ENCODE data around the gene ART5.

Gene ART5

DNA sequence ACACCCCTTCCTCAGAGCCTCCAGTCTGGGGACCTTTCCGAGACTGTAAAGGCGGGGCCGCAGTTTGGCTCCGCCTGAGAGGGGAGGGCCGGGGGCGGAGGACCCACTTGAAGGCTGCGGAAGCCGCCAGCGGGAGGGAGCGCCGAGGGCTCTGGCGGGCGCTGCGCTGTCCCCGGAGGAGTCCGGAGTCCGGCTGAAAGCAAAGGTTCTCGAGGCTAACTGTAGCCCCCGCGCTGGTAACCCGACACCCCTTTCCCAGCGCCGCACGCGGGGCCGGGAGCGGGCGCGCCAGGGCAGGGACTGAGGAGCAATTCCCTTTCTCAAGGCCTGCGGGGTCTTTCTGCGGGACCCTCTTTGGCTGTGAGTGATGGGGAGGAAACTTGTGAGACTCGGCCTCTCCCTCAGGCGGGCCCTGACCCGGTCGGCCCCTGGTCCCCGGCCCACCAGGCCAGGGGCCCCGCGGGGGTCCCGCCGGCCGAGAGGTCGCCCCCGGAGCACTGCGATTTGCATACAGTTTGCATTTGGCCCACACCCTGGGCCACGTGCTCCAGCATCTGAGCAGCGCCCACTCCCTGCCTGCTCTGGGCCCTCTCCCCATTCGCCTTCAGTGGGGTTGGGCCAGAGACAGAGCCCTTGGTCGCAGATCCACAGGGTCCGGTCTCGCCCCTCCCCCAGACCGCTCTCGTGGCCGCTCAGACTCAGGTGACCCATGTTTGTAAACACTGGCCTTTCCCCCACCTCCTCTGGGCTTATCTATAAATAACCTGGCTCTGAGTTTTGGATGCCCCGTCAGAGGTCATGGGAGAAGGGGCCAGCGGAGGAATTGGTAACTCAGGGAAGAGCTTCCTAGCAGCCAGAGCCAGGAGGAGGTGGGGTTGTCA is 519 bp upstream of the ART5 start:
- H3K27me3 Mint-ChIP-seq (ENCODE audit: low read depth), result peaks cover 46% of the 10 kb centered on the region
- H3K36me3 Mint-ChIP-seq (ENCODE audit: low read depth), result no peaks in the 10 kb centered on the region
- no peak overlapping the region for H3K27ac Mint-ChIP-seq
- no peaks in the 10 kb centered on the region for H3K9me3 Mint-ChIP-seq
- peaks cover 3% of the 10 kb centered on the region for H3K4me1 Mint-ChIP-seq (ENCODE audit: low read depth)
- H3K4me3 Mint-ChIP-seq, result peak overlapping the region; percentile 58

DNA sequence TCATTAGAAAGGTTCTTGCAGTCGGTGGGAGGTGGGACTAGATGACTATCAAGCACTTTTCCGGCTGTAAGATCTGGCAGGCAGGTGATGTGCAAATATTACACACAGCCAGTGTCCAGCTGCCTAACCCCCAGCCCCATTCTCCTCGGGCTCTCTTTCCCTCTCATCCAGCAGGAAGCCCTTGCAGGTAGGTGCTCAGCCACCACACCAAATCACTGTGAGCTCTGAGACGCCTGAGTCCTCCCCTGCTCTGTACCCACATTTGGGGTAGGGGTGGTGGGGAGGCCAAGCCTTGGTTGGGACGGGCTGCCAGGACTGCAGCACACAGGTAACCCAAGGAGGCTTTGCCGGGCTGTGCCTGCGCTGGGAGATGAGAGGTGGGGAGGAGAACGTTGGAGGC is 601 bp downstream of the ART5 start:
- Mint-ChIP-seq H3K27ac (no peak overlapping the region), H3K27me3 (ENCODE audit: low read depth) (peaks cover 41% of the 10 kb centered on the region), H3K4me1 (ENCODE audit: low read depth) (peaks cover 3% of the 10 kb centered on the region), H3K36me3 (ENCODE audit: low read depth) (no peaks in the 10 kb centered on the region), H3K9me3 (no peaks in the 10 kb centered on the region), H3K4me3 (peak overlapping the region; percentile 27)

DNA sequence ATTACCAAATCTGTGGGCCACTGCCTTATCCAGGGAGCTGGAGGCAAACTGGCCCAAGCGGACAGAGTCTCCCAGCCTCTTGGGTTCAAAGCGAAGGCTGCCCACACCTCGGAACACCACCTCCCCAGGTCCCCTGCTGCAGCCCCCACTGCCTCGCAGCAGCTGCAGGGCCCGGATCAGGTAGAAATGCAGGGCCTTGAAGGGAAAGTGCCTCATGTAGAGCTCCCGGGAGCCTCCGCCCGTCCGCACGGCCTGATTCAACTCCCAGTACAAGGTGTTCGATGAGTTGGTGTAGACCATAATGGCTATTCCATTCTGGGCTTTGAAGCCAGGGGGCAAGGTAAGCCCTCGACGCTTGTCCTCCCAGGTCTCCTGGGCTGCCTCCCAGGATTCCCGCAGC is 2.0 kb downstream of the ART5 start:
- Mint-ChIP-seq H3K27ac (no peak overlapping the region), H3K9me3 (no peaks in the 10 kb centered on the region), H3K4me1 (ENCODE audit: low read depth) (peaks cover 3% of the 10 kb centered on the region), H3K27me3 (ENCODE audit: low read depth) (peaks cover 39% of the 10 kb centered on the region), H3K4me3 (no peak overlapping the region), H3K36me3 (ENCODE audit: low read depth) (no peaks in the 10 kb centered on the region)

DNA sequence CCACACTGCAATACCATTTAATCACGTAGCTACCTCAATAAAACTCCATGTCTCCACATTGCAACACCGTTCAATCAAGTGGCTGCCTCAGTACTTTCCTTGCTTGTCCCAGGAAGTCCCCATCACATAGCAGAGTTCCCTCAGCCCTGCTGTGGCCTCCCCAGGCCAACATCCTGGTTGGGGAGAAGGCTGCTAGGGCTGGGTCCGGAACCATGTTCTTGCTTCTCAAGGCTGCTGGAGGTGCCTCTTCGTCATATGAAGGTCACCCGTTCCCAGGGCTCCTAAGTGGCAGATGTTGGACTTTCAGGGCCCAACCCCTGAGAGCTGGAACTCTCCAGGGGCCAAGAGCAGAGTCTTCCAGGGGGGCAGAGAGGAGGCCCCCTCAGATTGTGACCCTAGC is 3.3 kb downstream of the ART5 start:
- no peak overlapping the region for H3K4me3 Mint-ChIP-seq
- H3K36me3 Mint-ChIP-seq (ENCODE audit: low read depth), result no peaks in the 10 kb centered on the region
- H3K4me1 Mint-ChIP-seq (ENCODE audit: low read depth), result peaks cover 3% of the 10 kb centered on the region
- H3K27ac Mint-ChIP-seq, result no peak overlapping the region
- H3K9me3 Mint-ChIP-seq, result no peaks in the 10 kb centered on the region
- peaks cover 25% of the 10 kb centered on the region for H3K27me3 Mint-ChIP-seq (ENCODE audit: low read depth)

DNA sequence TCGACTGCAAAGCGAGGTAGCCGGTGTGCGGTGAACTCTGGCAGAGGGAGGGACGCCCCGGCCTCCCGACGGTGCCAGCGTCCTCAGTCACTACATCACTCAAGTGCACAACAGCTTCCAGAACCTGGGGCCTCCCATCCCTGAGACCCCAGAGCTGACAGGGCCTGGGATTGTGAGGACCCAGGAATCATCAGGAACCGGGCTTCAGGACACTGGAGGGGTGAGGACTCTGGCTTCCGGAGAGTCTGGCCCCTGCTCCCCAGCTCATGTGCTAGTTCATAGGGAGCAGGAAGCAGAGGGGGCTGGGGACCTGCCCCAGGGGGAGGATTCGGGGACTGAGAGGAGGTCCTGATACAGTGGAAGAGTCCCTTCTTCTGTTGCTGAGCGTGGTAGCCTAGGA is 4.6 kb downstream of the ART5 start:
- H3K9me3 Mint-ChIP-seq, result no peaks in the 10 kb centered on the region
- no peaks in the 10 kb centered on the region for H3K4me1 Mint-ChIP-seq (ENCODE audit: low read depth)
- peaks cover 14% of the 10 kb centered on the region for H3K27me3 Mint-ChIP-seq (ENCODE audit: low read depth)
- no peaks in the 10 kb centered on the region for H3K36me3 Mint-ChIP-seq (ENCODE audit: low read depth)
- no peak overlapping the region for H3K27ac Mint-ChIP-seq
- H3K4me3 Mint-ChIP-seq, result no peak overlapping the region

DNA sequence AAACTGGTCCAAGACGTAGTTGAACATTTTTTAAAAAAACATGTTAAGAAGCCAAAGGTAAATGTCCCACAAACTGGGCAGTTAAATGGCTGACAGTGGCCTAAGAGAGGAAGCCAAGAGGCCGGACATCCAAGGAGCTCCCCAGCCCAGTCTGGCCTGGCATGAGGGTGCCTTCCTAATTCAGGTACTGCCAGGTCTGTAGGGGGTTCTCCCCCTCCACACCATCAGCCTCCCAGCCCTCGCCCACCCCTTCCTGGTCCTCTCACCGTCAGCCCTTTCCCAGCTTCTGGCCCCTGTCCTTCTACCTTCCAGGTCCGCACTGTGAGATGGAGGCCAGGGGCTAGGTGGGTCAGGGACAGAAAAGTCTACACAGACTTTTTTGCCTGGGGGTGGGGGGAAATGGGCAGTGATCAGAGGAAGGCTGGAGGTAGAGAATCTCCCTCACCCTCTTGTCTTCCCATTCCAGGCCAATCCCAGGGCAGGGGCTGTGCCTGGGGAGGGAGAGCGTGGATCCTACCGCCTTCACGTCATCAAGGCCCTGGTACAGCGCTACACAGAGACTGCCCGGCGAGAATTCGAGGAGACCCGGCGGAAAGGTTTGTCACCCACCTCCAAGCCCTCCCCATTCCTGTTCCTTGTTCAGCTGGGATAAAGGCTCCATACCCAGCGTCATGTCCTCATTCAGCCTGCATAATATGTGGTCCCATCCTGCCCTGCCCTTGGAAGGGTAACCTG is 6.0 kb downstream of the ART5 start:
- no peaks in the 10 kb centered on the region for H3K4me1 Mint-ChIP-seq (ENCODE audit: low read depth)
- no peaks in the 10 kb centered on the region for H3K9me3 Mint-ChIP-seq
- no peak overlapping the region for H3K27ac Mint-ChIP-seq
- H3K27me3 Mint-ChIP-seq (ENCODE audit: low read depth), result peaks cover 5% of the 10 kb centered on the region
- H3K36me3 Mint-ChIP-seq (ENCODE audit: low read depth), result no peaks in the 10 kb centered on the region
- no peak overlapping the region for H3K4me3 Mint-ChIP-seq

DNA sequence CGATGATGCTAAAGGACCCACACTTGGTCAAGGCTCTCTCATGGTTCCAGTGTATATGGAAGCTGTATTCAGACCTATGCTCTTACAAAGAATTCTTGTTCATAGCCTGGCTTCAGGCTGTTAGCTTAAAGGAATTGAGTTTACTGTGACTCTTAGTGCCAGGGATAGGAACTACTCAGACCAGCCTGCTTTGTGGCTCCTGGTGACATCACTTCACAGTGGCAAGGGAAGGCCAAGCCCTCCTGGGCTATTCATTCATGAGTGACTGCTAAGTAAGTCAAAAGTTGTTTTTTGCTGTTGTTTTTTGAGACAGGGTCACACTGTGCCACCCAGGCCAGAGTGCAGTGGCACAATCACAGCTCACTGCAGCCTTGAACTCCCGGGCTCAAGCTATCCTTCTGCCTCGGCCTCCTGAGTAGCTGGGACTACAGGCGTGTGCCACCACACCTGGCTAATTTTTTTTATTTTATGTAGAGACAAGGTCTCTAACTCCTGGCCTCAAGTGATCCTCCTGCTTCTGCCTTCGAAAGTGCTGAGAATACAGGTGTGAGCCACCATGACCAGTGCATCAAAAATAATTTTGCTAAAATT is 9.6 kb downstream of the ART5 start:
- Mint-ChIP-seq H3K36me3 (ENCODE audit: low read depth) (no peaks in the 10 kb centered on the region), H3K9me3 (no peaks in the 10 kb centered on the region), H3K4me1 (ENCODE audit: low read depth) (no peaks in the 10 kb centered on the region), H3K4me3 (no peak overlapping the region), H3K27ac (no peak overlapping the region), H3K27me3 (ENCODE audit: low read depth) (no peaks in the 10 kb centered on the region)

DNA sequence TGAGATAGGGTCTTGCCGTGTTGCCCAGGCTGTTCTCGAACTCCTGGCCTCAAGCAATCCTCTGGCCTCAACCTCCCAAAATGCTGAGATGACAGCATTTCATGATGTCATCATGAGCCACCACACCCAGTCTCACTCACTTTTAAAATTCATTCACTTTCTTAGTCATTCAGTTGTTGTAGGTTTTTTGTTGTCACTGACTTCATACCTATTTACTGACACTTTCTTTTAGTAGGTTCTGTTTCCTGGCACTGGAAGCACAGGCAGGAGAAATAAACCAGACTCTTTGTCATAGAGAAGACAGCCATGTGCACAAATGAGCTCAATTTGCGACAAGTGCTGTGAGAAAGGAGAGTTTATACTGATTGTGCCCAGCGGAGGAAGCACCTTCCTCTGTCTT is 10.5 kb downstream of the ART5 start:
- Mint-ChIP-seq H3K27ac (no peak overlapping the region), H3K9me3 (no peaks in the 10 kb centered on the region), H3K36me3 (ENCODE audit: low read depth) (no peaks in the 10 kb centered on the region), H3K4me1 (ENCODE audit: low read depth) (no peaks in the 10 kb centered on the region), H3K4me3 (no peak overlapping the region), H3K27me3 (ENCODE audit: low read depth) (peaks cover 6% of the 10 kb centered on the region)

DNA sequence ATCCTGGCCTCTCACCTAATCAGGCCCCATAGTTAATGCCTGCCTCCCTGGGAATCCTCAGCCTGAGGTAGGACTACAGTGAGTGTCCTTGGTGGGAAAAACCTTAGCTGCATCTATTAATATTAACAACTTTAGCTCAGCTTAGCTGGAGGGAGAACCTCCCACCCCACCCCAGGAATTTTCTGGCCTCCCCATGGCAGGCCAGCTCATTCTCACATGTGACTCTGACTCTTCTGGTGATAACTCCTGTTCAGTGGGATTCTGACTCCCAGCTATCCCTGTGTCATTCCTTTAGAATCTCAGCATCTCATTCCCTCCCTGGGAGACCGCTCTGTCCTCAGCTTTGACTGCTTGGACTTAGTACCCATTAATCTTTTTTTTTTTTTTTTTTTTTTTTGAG is 14.5 kb downstream of the ART5 start:
- Mint-ChIP-seq H3K36me3 (ENCODE audit: low read depth) (no peaks in the 10 kb centered on the region), H3K4me1 (ENCODE audit: low read depth) (no peaks in the 10 kb centered on the region), H3K4me3 (no peak overlapping the region), H3K27ac (no peak overlapping the region), H3K27me3 (ENCODE audit: low read depth) (peaks cover 6% of the 10 kb centered on the region), H3K9me3 (no peaks in the 10 kb centered on the region)

DNA sequence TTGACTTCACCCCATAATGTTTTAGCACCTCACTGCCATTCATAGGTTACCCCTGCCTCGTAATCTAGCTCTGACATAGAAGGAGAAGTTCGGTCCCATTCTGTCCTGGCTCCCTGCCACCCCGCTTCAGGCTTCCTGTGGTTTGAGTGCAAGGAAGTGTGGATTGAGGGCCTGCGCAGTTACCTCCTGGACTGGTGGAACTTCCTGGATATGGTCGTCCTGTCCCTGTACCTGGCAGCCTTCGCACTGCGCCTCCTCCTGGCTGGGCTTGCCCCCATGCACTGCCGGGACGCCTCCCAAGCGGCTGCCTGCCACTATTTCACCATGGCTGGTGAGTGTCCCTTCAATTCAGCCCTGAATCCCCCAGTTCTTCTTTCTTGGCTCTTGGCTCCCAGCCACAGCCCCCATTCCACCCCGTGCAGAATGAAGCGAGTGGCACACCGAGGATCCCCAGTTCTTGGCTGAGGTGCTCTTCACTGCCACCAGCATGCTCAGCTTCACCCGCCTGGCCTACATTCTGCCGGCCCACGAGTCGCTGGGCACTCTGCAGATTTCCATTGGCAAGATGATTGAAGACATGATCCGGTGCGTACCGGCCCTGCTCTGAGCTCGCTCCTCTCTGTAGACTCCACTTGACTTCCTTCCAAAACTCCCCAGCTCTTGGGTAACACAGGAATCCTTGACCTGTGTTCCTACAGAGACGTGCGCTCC is 15.4 kb downstream of the ART5 start:
- Mint-ChIP-seq H3K9me3 (no peaks in the 10 kb centered on the region), H3K36me3 (ENCODE audit: low read depth) (no peaks in the 10 kb centered on the region), H3K4me3 (no peak overlapping the region), H3K27me3 (ENCODE audit: low read depth) (peaks cover 6% of the 10 kb centered on the region), H3K4me1 (ENCODE audit: low read depth) (no peaks in the 10 kb centered on the region), H3K27ac (no peak overlapping the region)

DNA sequence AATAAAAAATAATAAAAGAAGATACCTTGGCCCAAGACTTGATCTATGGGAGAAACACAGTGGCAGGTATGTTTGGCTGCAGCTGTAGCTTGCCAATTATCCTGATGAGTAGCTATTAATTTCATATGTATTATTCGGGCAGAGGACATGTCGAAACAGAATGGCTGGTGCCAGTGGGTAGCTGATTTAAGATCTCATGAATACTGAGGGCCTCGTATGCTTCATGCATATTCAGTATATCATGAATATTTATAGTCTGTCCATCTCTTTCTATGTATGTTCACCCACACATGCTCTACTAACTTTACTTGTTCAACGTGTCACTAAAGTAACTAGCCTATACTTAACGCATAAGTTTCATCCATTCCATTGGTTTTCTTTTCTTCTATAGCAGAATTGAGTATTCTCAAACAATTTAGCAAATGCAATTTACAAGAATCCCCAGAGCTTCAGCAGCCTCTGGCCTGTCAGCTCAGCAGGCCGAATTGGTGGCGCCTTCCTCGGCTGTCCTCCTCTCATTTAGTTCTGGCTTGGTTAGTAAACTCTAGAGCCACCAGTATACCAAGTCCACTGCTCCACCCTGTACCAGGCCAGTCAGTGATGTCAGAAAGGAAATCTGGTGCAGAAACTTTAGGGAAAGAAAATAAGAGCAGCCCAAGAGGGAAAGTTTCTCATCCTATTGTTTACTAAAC is 17.9 kb downstream of the ART5 start:
- Mint-ChIP-seq H3K27me3 (ENCODE audit: low read depth) (peaks cover 6% of the 10 kb centered on the region), H3K27ac (no peak overlapping the region), H3K9me3 (no peaks in the 10 kb centered on the region), H3K36me3 (ENCODE audit: low read depth) (no peaks in the 10 kb centered on the region), H3K4me3 (no peak overlapping the region), H3K4me1 (ENCODE audit: low read depth) (no peaks in the 10 kb centered on the region)

DNA sequence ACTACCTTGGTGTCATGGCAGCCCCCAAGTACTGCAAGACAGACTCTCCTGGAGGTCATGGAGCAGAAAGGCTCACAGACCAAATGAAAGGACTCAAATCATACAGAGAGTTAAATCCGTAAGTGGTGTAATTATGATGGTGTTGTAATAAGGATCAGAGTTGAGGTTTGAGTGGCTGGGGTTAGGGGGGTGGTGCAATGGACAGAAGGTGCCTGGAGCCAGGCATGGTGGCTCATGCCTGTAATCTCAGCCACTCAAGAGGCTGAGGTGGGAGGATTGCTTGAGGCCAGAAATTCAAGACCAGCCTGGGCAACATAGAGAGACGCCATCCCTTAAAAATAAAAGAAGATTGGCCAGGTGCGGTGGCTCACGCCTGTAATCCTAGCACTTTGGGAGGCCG is 18.7 kb downstream of the ART5 start:
- no peaks in the 10 kb centered on the region for H3K36me3 Mint-ChIP-seq (ENCODE audit: low read depth)
- H3K9me3 Mint-ChIP-seq, result no peaks in the 10 kb centered on the region
- H3K4me3 Mint-ChIP-seq, result no peak overlapping the region
- H3K4me1 Mint-ChIP-seq (ENCODE audit: low read depth), result no peaks in the 10 kb centered on the region
- no peak overlapping the region for H3K27ac Mint-ChIP-seq
- H3K27me3 Mint-ChIP-seq (ENCODE audit: low read depth), result peaks cover 6% of the 10 kb centered on the region

DNA sequence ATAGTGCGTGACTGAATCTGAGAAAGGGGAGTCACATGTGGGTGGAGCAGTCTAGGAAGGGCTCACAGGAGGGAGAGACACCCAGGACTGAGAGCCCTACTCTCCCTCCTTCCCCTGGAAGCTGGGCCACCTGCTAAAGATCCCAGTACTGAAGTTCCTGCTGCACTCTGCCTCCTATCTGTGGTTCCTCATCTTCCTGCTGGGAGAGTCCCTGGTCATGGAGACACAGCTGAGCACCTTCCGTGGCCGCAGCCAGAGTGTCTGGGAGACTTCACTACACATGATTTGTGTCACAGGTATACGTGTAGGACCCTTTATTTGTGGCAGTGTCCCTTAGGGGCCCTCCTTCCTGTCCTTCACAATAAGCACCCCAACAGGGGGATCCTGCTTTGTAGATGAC is 19.3 kb downstream of the ART5 start:
- H3K27ac Mint-ChIP-seq, result no peak overlapping the region
- no peaks in the 10 kb centered on the region for H3K9me3 Mint-ChIP-seq
- H3K27me3 Mint-ChIP-seq (ENCODE audit: low read depth), result peaks cover 6% of the 10 kb centered on the region
- H3K4me1 Mint-ChIP-seq (ENCODE audit: low read depth), result no peaks in the 10 kb centered on the region
- H3K36me3 Mint-ChIP-seq (ENCODE audit: low read depth), result no peaks in the 10 kb centered on the region
- H3K4me3 Mint-ChIP-seq, result no peak overlapping the region

DNA sequence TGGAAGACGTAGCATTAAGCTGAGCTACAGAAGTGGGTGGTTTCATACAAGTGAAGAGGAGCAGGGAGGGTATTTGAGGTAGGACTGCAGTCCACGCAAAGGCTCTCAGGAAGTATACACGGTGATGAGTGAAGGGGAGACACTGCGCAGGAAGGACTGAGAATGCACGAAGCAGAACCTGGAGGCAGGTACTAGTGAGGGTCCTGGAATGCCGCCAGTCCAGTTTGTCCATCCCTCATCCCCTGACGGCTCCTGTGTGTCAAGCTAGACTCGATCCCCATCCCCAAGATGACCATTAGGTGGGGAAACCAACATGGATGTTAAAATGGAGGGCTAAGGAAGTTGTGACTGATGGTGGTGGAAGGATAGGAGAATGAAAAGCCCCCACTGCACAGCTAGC is 23.8 kb downstream of the ART5 start:
- Mint-ChIP-seq H3K4me1 (ENCODE audit: low read depth) (peaks cover 12% of the 10 kb centered on the region), H3K4me3 (no peak overlapping the region), H3K27me3 (ENCODE audit: low read depth) (no peaks in the 10 kb centered on the region), H3K36me3 (ENCODE audit: low read depth) (no peaks in the 10 kb centered on the region), H3K9me3 (no peaks in the 10 kb centered on the region), H3K27ac (no peak overlapping the region)

All from T-helper 1 cell treated with Interleukin-12 subunit alpha and Interleukin-12 subunit beta and Interleukin-4 antibody, amounts not matched to agents 30 μg/mL and 1 μg/mL, for 36 hours (primary cell).